IMR-90 (cell line): ENCODE measurements around the gene GALNT9. TPM values are rescaled to one million over a fixed set of nuclear protein-coding genes. Genes with fewer than 3 reads are reported as not detected.

Experiments used
- ATAC-seq: fragments of 200-7000 bp; cut with Tn5 transposase; 2 replicates; pipeline ENCODE4 v1.9.1; 2020; ENCODE audit warnings: low read depth, mild to moderate bottlenecking, moderate library complexity
- BruUV-seq: library from RNA; stranded (reverse); fragments of 400-500 nt; replicated peaks from 2 replicates; lab custom pipeline; 2021; lab: Mats Ljungman, UMichigan
- CTCF ChIA-PET: fragments of 300-600 bp; formaldehyde crosslinking; extraction: SDS; loops from one replicate; lab custom pipeline; 2021; ENCODE audit warnings: antibody characterized with exemption; lab: Yijun Ruan, JAX
- POLR2A ChIA-PET: fragments of 300-600 bp; sonication (Branson Sonifier 250); formaldehyde crosslinking; loops from one replicate; lab custom pipeline; 2022; ENCODE audit warnings: antibody characterized with exemption; ENCODE audit not compliant: unreplicated experiment; lab: Charles Lee
- DNase-seq: peaks from one replicate; pipeline ENCODE4 v3.0.0; 2013
- H2AFZ ChIP-seq: replicated peaks from 2 replicates; pipeline ENCODE3; 2013; ENCODE audit warnings: low read length, mild to moderate bottlenecking; ENCODE audit not compliant: poor library complexity
- H2AK5ac ChIP-seq: 2 replicates; pipeline ENCODE4 v1.6.1; 2013; ENCODE audit warnings: low read depth, low read length, inconsistent platforms
- H2AK9ac ChIP-seq: replicated peaks from 2 replicates; pipeline ENCODE3; 2013; ENCODE audit warnings: mild to moderate bottlenecking, low read depth, low read length, moderate library complexity; ENCODE audit not compliant: poor library complexity
- H2BK120ac ChIP-seq: 2 replicates; pipeline ENCODE4 v1.6.1; 2013; ENCODE audit warnings: low read depth, low read length, inconsistent platforms
- H2BK15ac ChIP-seq: 3 replicates; pipeline ENCODE4 v1.6.1; 2013; ENCODE audit warnings: low read depth, low read length, inconsistent platforms
- H2BK20ac ChIP-seq: 2 replicates; pipeline ENCODE4 v1.6.1; 2013; ENCODE audit warnings: low read depth, mild to moderate bottlenecking, inconsistent platforms, low read length, moderate library complexity
- H2BK5ac ChIP-seq: 2 replicates; pipeline ENCODE4 v1.6.1; 2013; ENCODE audit warnings: mild to moderate bottlenecking, low read depth, low read length, inconsistent platforms; ENCODE audit not compliant: poor library complexity, severe bottlenecking
- H3K14ac ChIP-seq: replicated peaks from 2 replicates; pipeline ENCODE4 v1.6.1; 2013; ENCODE audit warnings: low read depth, low read length, inconsistent platforms
- H3K18ac ChIP-seq: 2 replicates; pipeline ENCODE4 v1.6.1; 2013; ENCODE audit warnings: low read depth, low read length, control low read depth
- H3K23ac ChIP-seq: 2 replicates; pipeline ENCODE4 v1.6.1; 2013; ENCODE audit warnings: low read depth, low read length, inconsistent platforms
- H3K27ac ChIP-seq: 2 replicates; pipeline ENCODE4 v1.5.1; 2013; ENCODE audit warnings: mild to moderate bottlenecking, control low read depth, low read length; ENCODE audit not compliant: insufficient read depth
- H3K27me3 ChIP-seq: 2 replicates; pipeline ENCODE4 v1.6.1; 2013; ENCODE audit warnings: low read length; ENCODE audit not compliant: control insufficient read depth, insufficient read depth
- H3K36me3 ChIP-seq: 2 replicates; pipeline ENCODE4 v1.6.1; 2013; ENCODE audit warnings: low read length, mixed read lengths; ENCODE audit not compliant: control insufficient read depth, insufficient read depth
- H3K4ac ChIP-seq: 2 replicates; pipeline ENCODE4 v1.6.1; 2013; ENCODE audit warnings: low read depth, low read length, inconsistent platforms
- H3K4me1 ChIP-seq: 2 replicates; pipeline ENCODE4 v1.6.1; 2013; ENCODE audit warnings: low read length, mixed read lengths; ENCODE audit not compliant: control insufficient read depth, insufficient read depth
- H3K4me2 ChIP-seq: 2 replicates; pipeline ENCODE4 v1.6.1; 2013; ENCODE audit warnings: low read depth, mild to moderate bottlenecking, control low read depth, low read length, moderate library complexity
- H3K4me3 ChIP-seq: 2 replicates; pipeline ENCODE4 v1.5.1; 2013; ENCODE audit warnings: low read depth, mild to moderate bottlenecking, control low read depth, low read length, moderate library complexity; ENCODE audit not compliant: insufficient read depth
- H3K56ac ChIP-seq: 2 replicates; pipeline ENCODE4 v1.6.1; 2013; ENCODE audit warnings: low read length, inconsistent platforms; ENCODE audit not compliant: insufficient read depth; ENCODE audit errors: extremely low read depth
- H3K79me1 ChIP-seq, 2 experiments: 2 replicates each; pipeline ENCODE4 v1.6.1; 2013; ENCODE audit warnings: low read length in 2 of 2, inconsistent platforms in 1 of 2, low read depth in 1 of 2
- H3K9ac ChIP-seq: 2 replicates; pipeline ENCODE4 v1.6.1; 2013; ENCODE audit warnings: low read depth, low read length, control low read depth
- H3K9me1 ChIP-seq: 2 replicates; pipeline ENCODE4 v1.6.1; 2013; ENCODE audit warnings: low read length, inconsistent platforms; ENCODE audit not compliant: insufficient read depth
- H3K9me3 ChIP-seq: 2 replicates; pipeline ENCODE4 v1.6.1; 2013; ENCODE audit warnings: low read length; ENCODE audit not compliant: control insufficient read depth, insufficient read depth
- H4K20me1 ChIP-seq: 2 replicates; pipeline ENCODE4 v1.6.1; 2013; ENCODE audit warnings: low read length, inconsistent platforms; ENCODE audit not compliant: insufficient read depth
- H4K5ac ChIP-seq: 2 replicates; pipeline ENCODE4 v1.6.1; 2013; ENCODE audit warnings: mild to moderate bottlenecking, low read depth, low read length, control low read depth
- H4K8ac ChIP-seq, 2 experiments: 2 replicates each; pipeline ENCODE4 v1.6.1; 2013; ENCODE audit warnings: low read depth in 2 of 2, low read length in 2 of 2, control low read depth in 1 of 2, inconsistent platforms in 1 of 2
- H4K91ac ChIP-seq: 2 replicates; pipeline ENCODE4 v1.6.1; 2013; ENCODE audit warnings: low read depth, low read length, inconsistent platforms; ENCODE audit not compliant: insufficient read depth
- BHLHE40 ChIP-seq: fragments of 150-350 bp; IDR thresholded peaks from 2 replicates; pipeline ENCODE4 v1.6.1; 2016; ENCODE audit warnings: mild to moderate bottlenecking, low read depth, low read length
- CEBPB ChIP-seq: IDR thresholded peaks from 2 replicates; pipeline ENCODE4 v1.6.1; 2012; ENCODE audit warnings: low read depth, low read length, improper control_type of control experiment
- CHD1 ChIP-seq: IDR thresholded peaks from 2 replicates; pipeline ENCODE4 v1.6.1; 2012; ENCODE audit warnings: low read depth, low read length, improper control_type of control experiment
- CTCF ChIP-seq: conservative IDR thresholded peaks from 2 replicates; pipeline ENCODE4 v1.5.1; 2012; ENCODE audit warnings: mild to moderate bottlenecking, low read depth, low read length, improper control_type of control experiment
- ELK1 ChIP-seq: fragments of 150-350 bp; IDR thresholded peaks from 2 replicates; pipeline ENCODE4 v1.6.1; 2016; ENCODE audit warnings: low read depth, mild to moderate bottlenecking, low read length, moderate library complexity, borderline replicate concordance
- FOS ChIP-seq: fragments of 150-350 bp; IDR thresholded peaks from 2 replicates; pipeline ENCODE4 v1.6.1; 2016; ENCODE audit warnings: low read depth, low read length
- MAZ ChIP-seq: IDR thresholded peaks from 2 replicates; pipeline ENCODE4 v1.6.1; 2012; ENCODE audit warnings: low read depth, mild to moderate bottlenecking, low read length, improper control_type of control experiment, moderate library complexity, borderline replicate concordance
- MXI1 ChIP-seq: IDR thresholded peaks from 2 replicates; pipeline ENCODE4 v1.6.1; 2012; ENCODE audit warnings: low read depth, mild to moderate bottlenecking, low read length, moderate library complexity, borderline replicate concordance
- NFE2L2 ChIP-seq: fragments of 150-350 bp; IDR thresholded peaks from 2 replicates; pipeline ENCODE4 v1.6.1; 2016; ENCODE audit warnings: low read depth, mild to moderate bottlenecking, low read length
- POLR2A ChIP-seq: IDR thresholded peaks from 2 replicates; pipeline ENCODE4 v1.6.1; 2012; ENCODE audit warnings: mild to moderate bottlenecking, low read depth, low read length
- RAD21 ChIP-seq: IDR thresholded peaks from 2 replicates; pipeline ENCODE4 v1.6.1; 2012; ENCODE audit warnings: low read length, improper control_type of control experiment
- RCOR1 ChIP-seq: IDR thresholded peaks from 2 replicates; pipeline ENCODE4 v1.6.1; 2012; ENCODE audit warnings: mild to moderate bottlenecking, low read length, improper control_type of control experiment; ENCODE audit not compliant: insufficient replicate concordance
- RFX5 ChIP-seq: IDR thresholded peaks from 2 replicates; pipeline ENCODE4 v1.8.0; 2012; ENCODE audit warnings: low read depth, mild to moderate bottlenecking, low read length, moderate library complexity
- SMC3 ChIP-seq: fragments of 150-350 bp; IDR thresholded peaks from 2 replicates; pipeline ENCODE4 v1.6.1; 2016; ENCODE audit warnings: low read depth, mild to moderate bottlenecking, antibody characterized with exemption, low read length, moderate library complexity
- USF2 ChIP-seq: fragments of 150-350 bp; IDR thresholded peaks from 2 replicates; pipeline ENCODE4 v1.6.1; 2017; ENCODE audit warnings: mild to moderate bottlenecking, antibody characterized with exemption, low read length, low read depth
- WGBS, 2 experiments: methylation state at CpG; one replicate each; pipeline versions ENCODE4 v1.1.5 to v1.1.7; 2013; ENCODE audit warnings: missing lambda C conversion rate in 2 of 2; ENCODE audit not compliant: insufficient read length in 1 of 2; ENCODE audit errors: extremely low coverage in 2 of 2; 5-methylcytosine and 5-hydroxymethylcytosine counted together
- dilution Hi-C: fragments of 300-500 bp; cut with HindIII; formaldehyde crosslinking; loops from one replicate; pipeline ENCODE4 v1.14.3; 2018; ENCODE audit warnings: low sequenced_read_pairs; ENCODE audit not compliant: unreplicated experiment
- in situ Hi-C: fragments of 300-500 bp; cut with MboI; formaldehyde crosslinking; loops from 3 replicates; pipeline ENCODE4 v1.14.3; 2019; ENCODE audit warnings: low sequenced_read_pairs, inconsistent platforms, mixed read lengths
- intact Hi-C: fragments of 100-400 bp; cut with micrococcal nuclease; formaldehyde crosslinking; loops from 2 replicates; pipeline ENCODE4 v1.10.0; 2022
- polyA plus RNA-seq, 3 experiments: library from polyadenylated mRNA; depleted of rRNA; stranded (reverse); fragments of >200 nt; gene quantifications; 2 replicates each; pipeline ENCODE4 v1.2.3, GENCODE V29; 2012; ENCODE audit warnings: low replicate concordance in 1 of 3
- total RNA-seq: library from RNA; depleted of rRNA; stranded (reverse); fragments of >200 nt; gene quantifications from 2 replicates; pipeline ENCODE4 v1.2.3, GENCODE V29; 2012

Gene GALNT9
- total and polyA plus RNA-seq, 2 of the 4 experiments (the other 2 are of a cell fraction), result under 0.01 to 0.12 TPM

GRCh38 chr12:132175496-132176384 lies 153.6 kb downstream of the GALNT9 start:
- H3K23ac ChIP-seq, result no peak overlapping the region
- H2BK15ac ChIP-seq, result no peak overlapping the region
- no peak for TF ChIP-seq SMC3
- no peak for TF ChIP-seq MAZ
- TF ChIP-seq CTCF, result no peak
- TF ChIP-seq FOS, result no peak
- no peak for TF ChIP-seq RAD21
- TF ChIP-seq CHD1, result no peak
- TF ChIP-seq POLR2A, result no peak
- TF ChIP-seq MXI1, result no peak
- TF ChIP-seq RFX5, result no peak
- no peak for TF ChIP-seq BHLHE40
- TF ChIP-seq RCOR1, result no peak
- TF ChIP-seq USF2, result no peak
- TF ChIP-seq ELK1, result no peak
- TF ChIP-seq NFE2L2, result no peak
- TF ChIP-seq CEBPB, result no peak
- H3K9me1 ChIP-seq, result no peaks in the 10 kb centered on the region; the same call in 1 of the 2 replicates
- no peaks in the 10 kb centered on the region for H3K79me1 ChIP-seq
- H3K27me3 ChIP-seq, result peaks cover 67% of the 10 kb centered on the region
- H4K5ac ChIP-seq, result no peak overlapping the region
- H4K8ac ChIP-seq, result no peak overlapping the region
- no peak for ATAC-seq
- 84% methylated on average over 5 of the region's 35 CpGs; no CpG with 5 or more reads in 1 of the 2 experiments for WGBS, 2 experiments
- H2BK120ac ChIP-seq, result no peak overlapping the region
- in situ Hi-C loops, result no loop called here
- intact Hi-C loops, result no loop called here
- H2AK9ac ChIP-seq, result no peak overlapping the region
- no peak overlapping the region for H3K18ac ChIP-seq
- no peak overlapping the region for H2BK5ac ChIP-seq
- no peak overlapping the region for H2AFZ ChIP-seq
- no TSS peak for BruUV-seq
- no peaks in the 10 kb centered on the region; the same call in 1 of the 2 replicates for H4K20me1 ChIP-seq
- no peak overlapping the region for H3K4me3 ChIP-seq
- CTCF ChIA-PET, result no interaction called here
- no peak overlapping the region for H3K4ac ChIP-seq
- dilution Hi-C loops, result no loop called here
- no peak for DNase-seq
- H2AK5ac ChIP-seq, result no peak overlapping the region
- no peak overlapping the region for H3K4me2 ChIP-seq
- no peak overlapping the region for H4K91ac ChIP-seq
- H3K56ac ChIP-seq, result no peak overlapping the region
- H2BK20ac ChIP-seq, result no peak overlapping the region
- no peaks in the 10 kb centered on the region for H3K9me3 ChIP-seq
- no peak overlapping the region for H3K27ac ChIP-seq
- H3K9ac ChIP-seq, result no peak overlapping the region
- H3K4me1 ChIP-seq, result 0 out of 2 replicates have a peak, but pooled peaks cover under 1% of the 10 kb centered on the region
- POLR2A ChIA-PET, result no interaction called here
- H3K14ac ChIP-seq, result no peak overlapping the region
- H3K36me3 ChIP-seq, result no peaks in the 10 kb centered on the region
